HEK293 (cell line): Measurements from ENCODE around the gene PRND.

Experiments
- CTCF ChIP-seq: fragments of 450-650 bp; formaldehyde crosslinking; IDR thresholded peaks from 2 replicates; pipeline ENCODE4 v1.5.1; 2016; ENCODE audit warnings: missing biosample characterization, missing genetic modification characterization
- SP2 ChIP-seq: fragments of 450-650 bp; formaldehyde crosslinking; IDR thresholded peaks from 2 replicates; pipeline ENCODE4 v1.5.1; 2016; ENCODE audit warnings: missing biosample characterization, missing genetic modification characterization
- YY1 ChIP-seq: fragments of 450-650 bp; formaldehyde crosslinking; IDR thresholded peaks from 2 replicates; pipeline ENCODE4 v1.5.1; 2018; ENCODE audit warnings: missing biosample characterization, missing genetic modification characterization

DNA sequence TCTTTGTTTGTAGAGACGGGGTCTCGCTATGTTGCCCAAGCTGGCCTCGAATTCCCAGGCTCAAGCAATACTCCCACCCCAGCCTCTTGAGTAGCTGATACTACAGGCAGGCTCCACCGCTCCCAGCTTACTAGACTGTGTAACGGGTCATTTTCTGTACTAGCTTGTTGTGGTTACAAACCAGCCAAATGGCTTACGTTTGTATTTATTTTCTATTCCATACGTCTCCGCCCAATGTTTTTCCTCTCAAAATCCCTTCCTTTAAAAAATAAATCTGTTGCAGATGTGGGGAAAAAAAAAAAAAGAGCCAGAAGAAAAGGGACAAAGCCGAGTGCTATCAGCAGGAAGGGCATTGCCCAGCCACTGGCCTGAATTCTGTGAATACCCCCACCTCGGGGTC lies 41.6 kb downstream of the PRND start:
- TF ChIP-seq CTCF (no peak), SP2 (tag by site-specific recombination) (no peak), YY1 (no peak)
